Body of pancreas (tissue), 4 donors: ENCODE results near the gene NEDD4L.

Source experiments
- POLR2A ChIP-seq, 3 donors: fragments of 450-650 bp; IDR thresholded peaks; one replicate each; pipeline ENCODE4 v1.6.1; 2016; ENCODE audit warnings: antibody characterized with exemption in 3 of 3, mild to moderate bottlenecking in 2 of 3
- TF ChIP-seq, protein P1 (sequence below), 7 experiments: fragments of 450-650 bp in 4 of 7; fragments of 200-600 bp in 3 of 7; sonication (generic) in 3 of 7; IDR thresholded peaks; one replicate each; pipeline ENCODE4 v1.5.1; 2016 to 2019; ENCODE audit warnings: antibody characterized with exemption in 7 of 7

- no peak for TF ChIP-seq POLR2A (IDR thresholded peaks at IDR 0.05)
- TF ChIP-seq, protein P1, sequence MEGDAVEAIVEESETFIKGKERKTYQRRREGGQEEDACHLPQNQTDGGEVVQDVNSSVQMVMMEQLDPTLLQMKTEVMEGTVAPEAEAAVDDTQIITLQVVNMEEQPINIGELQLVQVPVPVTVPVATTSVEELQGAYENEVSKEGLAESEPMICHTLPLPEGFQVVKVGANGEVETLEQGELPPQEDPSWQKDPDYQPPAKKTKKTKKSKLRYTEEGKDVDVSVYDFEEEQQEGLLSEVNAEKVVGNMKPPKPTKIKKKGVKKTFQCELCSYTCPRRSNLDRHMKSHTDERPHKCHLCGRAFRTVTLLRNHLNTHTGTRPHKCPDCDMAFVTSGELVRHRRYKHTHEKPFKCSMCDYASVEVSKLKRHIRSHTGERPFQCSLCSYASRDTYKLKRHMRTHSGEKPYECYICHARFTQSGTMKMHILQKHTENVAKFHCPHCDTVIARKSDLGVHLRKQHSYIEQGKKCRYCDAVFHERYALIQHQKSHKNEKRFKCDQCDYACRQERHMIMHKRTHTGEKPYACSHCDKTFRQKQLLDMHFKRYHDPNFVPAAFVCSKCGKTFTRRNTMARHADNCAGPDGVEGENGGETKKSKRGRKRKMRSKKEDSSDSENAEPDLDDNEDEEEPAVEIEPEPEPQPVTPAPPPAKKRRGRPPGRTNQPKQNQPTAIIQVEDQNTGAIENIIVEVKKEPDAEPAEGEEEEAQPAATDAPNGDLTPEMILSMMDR (IDR thresholded peaks at IDR 0.05), result no peak
Observed at GRCh38 chr18:58426611-58427010, 382.6 kb downstream of the NEDD4L start.
